ENCODE results near the gene ZFHX3. TPM values are rescaled to one million over a fixed set of nuclear protein-coding genes. Genes with fewer than 3 reads are reported as not detected.
"Not testable (repeated sequence)": the region's sequence is repeated elsewhere in the genome, so short reads cannot be mapped to it uniquely, and the experiment has no call there.

The ZFHX3 gene
- total RNA-seq, 2 donors from 2014 or later: 0.50 to 0.78 TPM

GRCh38 chr16:73009710-73010109 is 38.2 kb downstream of the ZFHX3 start:
- ATAC-seq; H3K27me3 Mint-ChIP-seq; H3K27ac Mint-ChIP-seq; H3K36me3 Mint-ChIP-seq; H3K4me1 Mint-ChIP-seq (ENCODE audit: low read depth in 2 of 2); H3K9me3 Mint-ChIP-seq; H3K4me3 Mint-ChIP-seq; DNase-seq (ENCODE audit: low spot score): not testable (repeated sequence)

GRCh38 chr16:73006026-73006425 is 41.9 kb downstream of the ZFHX3 start:
- H3K9me3 Mint-ChIP-seq: no peaks in the 10 kb centered on the region
- no peak overlapping the region for H3K27ac Mint-ChIP-seq
- H3K4me1 Mint-ChIP-seq (ENCODE audit: low read depth in 2 of 2): no peaks in the 10 kb centered on the region
- H3K27me3 Mint-ChIP-seq: no peaks in the 10 kb centered on the region
- ATAC-seq: no peak
- no peak overlapping the region for H3K4me3 Mint-ChIP-seq
- no peaks in the 10 kb centered on the region for H3K36me3 Mint-ChIP-seq
- DNase-seq (ENCODE audit: low spot score): no peak

- Mint-ChIP-seq H3K9me3 (no peaks in the 10 kb centered on the region), H3K4me3 (no peak overlapping the region), H3K27me3 (no peaks in the 10 kb centered on the region), H3K36me3 (no peaks in the 10 kb centered on the region), H3K27ac (no peak overlapping the region), H3K4me1 (ENCODE audit: low read depth in 2 of 2) (peaks cover 0 to 4% of the 10 kb centered on the region in 2 donors)
- DNase-seq (ENCODE audit: low spot score): no peak
- ATAC-seq: no peak
These were observed 45.1 kb downstream of the ZFHX3 start for GRCh38 chr16:73002866-73003265.

GRCh38 chr16:73000907-73001521 is 46.9 kb downstream of the ZFHX3 start:
- Mint-ChIP-seq H3K36me3 (no peaks in the 10 kb centered on the region), H3K27ac (no peak overlapping the region), H3K9me3 (no peaks in the 10 kb centered on the region), H3K4me1 (ENCODE audit: low read depth in 2 of 2) (peaks cover 0 to 8% of the 10 kb centered on the region in 2 donors), H3K4me3 (no peak overlapping the region), H3K27me3 (no peaks in the 10 kb centered on the region)
- DNase-seq (ENCODE audit: low spot score) (no peak), ATAC-seq (no peak)

- ATAC-seq (no peak), DNase-seq (ENCODE audit: low spot score) (no peak)
- Mint-ChIP-seq H3K4me3 (no peak overlapping the region), H3K4me1 (ENCODE audit: low read depth in 2 of 2) (peaks cover 0 to 10% of the 10 kb centered on the region in 2 donors), H3K27ac (no peak overlapping the region), H3K27me3 (no peaks in the 10 kb centered on the region), H3K36me3 (no peaks in the 10 kb centered on the region), H3K9me3 (no peaks in the 10 kb centered on the region)
These were observed 47.7 kb downstream of the ZFHX3 start for GRCh38 chr16:73000020-73000906.

- H3K9me3 Mint-ChIP-seq: no peaks in the 10 kb centered on the region
- H3K27me3 Mint-ChIP-seq: no peaks in the 10 kb centered on the region
- DNase-seq (ENCODE audit: low spot score): no peak
- ATAC-seq: no peak
- H3K4me3 Mint-ChIP-seq: no peak overlapping the region
- no peak overlapping the region for H3K27ac Mint-ChIP-seq
- H3K4me1 Mint-ChIP-seq (ENCODE audit: low read depth in 2 of 2): peaks cover 0 to 10% of the 10 kb centered on the region in 2 donors
- H3K36me3 Mint-ChIP-seq: no peaks in the 10 kb centered on the region
These were observed 48.3 kb downstream of the ZFHX3 start for GRCh38 chr16:72999541-73000019.

GRCh38 chr16:72997141-72997542 is 50.8 kb downstream of the ZFHX3 start:
- Mint-ChIP-seq H3K36me3 (no peaks in the 10 kb centered on the region), H3K27ac (no peak overlapping the region), H3K9me3 (no peaks in the 10 kb centered on the region), H3K27me3 (no peaks in the 10 kb centered on the region), H3K4me1 (ENCODE audit: low read depth in 2 of 2) (peaks cover 0 to 17% of the 10 kb centered on the region in 2 donors), H3K4me3 (no peak overlapping the region)
- peak in 1 of 2 donors; percentile 63 for ATAC-seq
- DNase-seq (ENCODE audit: low spot score): no peak

GRCh38 chr16:72996291-72997062 is 51.5 kb downstream of the ZFHX3 start:
- no peak for ATAC-seq
- no peaks in the 10 kb centered on the region for H3K9me3 Mint-ChIP-seq
- no peaks in the 10 kb centered on the region for H3K36me3 Mint-ChIP-seq
- no peaks in the 10 kb centered on the region for H3K27me3 Mint-ChIP-seq
- H3K27ac Mint-ChIP-seq: no peak overlapping the region
- DNase-seq (ENCODE audit: low spot score): no peak
- peaks cover 0 to 18% of the 10 kb centered on the region in 2 donors for H3K4me1 Mint-ChIP-seq (ENCODE audit: low read depth in 2 of 2)
- no peak overlapping the region for H3K4me3 Mint-ChIP-seq

GRCh38 chr16:72995882-72996270 is 52.1 kb downstream of the ZFHX3 start:
- H3K4me1 Mint-ChIP-seq (ENCODE audit: low read depth in 2 of 2): peaks cover 0 to 18% of the 10 kb centered on the region in 2 donors
- ATAC-seq; H3K9me3 Mint-ChIP-seq; H3K36me3 Mint-ChIP-seq; H3K4me3 Mint-ChIP-seq; H3K27me3 Mint-ChIP-seq; H3K27ac Mint-ChIP-seq; DNase-seq (ENCODE audit: low spot score): not testable (repeated sequence)

GRCh38 chr16:72995151-72995881 is 52.6 kb downstream of the ZFHX3 start:
- ATAC-seq: no peak

GRCh38 chr16:72992142-72992601 is 55.8 kb downstream of the ZFHX3 start:
- H3K4me1 Mint-ChIP-seq (ENCODE audit: low read depth in 2 of 2): peaks cover 0 to 12% of the 10 kb centered on the region in 2 donors
- no peaks in the 10 kb centered on the region for H3K36me3 Mint-ChIP-seq
- H3K9me3 Mint-ChIP-seq: no peaks in the 10 kb centered on the region
- ATAC-seq: no peak
- H3K27ac Mint-ChIP-seq: no peak overlapping the region
- no peak overlapping the region for H3K4me3 Mint-ChIP-seq
- no peaks in the 10 kb centered on the region for H3K27me3 Mint-ChIP-seq
- DNase-seq (ENCODE audit: low spot score): no peak

More at GRCh38 chr16:72995151-72995881, 52.6 kb downstream of the ZFHX3 start:
- DNase-seq (ENCODE audit: low spot score): no peak
- no peak overlapping the region for H3K4me3 Mint-ChIP-seq
- H3K36me3 Mint-ChIP-seq: no peaks in the 10 kb centered on the region
- H3K27ac Mint-ChIP-seq: no peak overlapping the region
- H3K9me3 Mint-ChIP-seq: no peaks in the 10 kb centered on the region
- no peaks in the 10 kb centered on the region for H3K27me3 Mint-ChIP-seq
- H3K4me1 Mint-ChIP-seq (ENCODE audit: low read depth in 2 of 2): peaks cover 0 to 14% of the 10 kb centered on the region in 2 donors

- no peak overlapping the region for H3K27ac Mint-ChIP-seq
- no peaks in the 10 kb centered on the region for H3K36me3 Mint-ChIP-seq
- H3K27me3 Mint-ChIP-seq: no peaks in the 10 kb centered on the region
- ATAC-seq (no peak), DNase-seq (ENCODE audit: low spot score) (no peak)
- no peaks in the 10 kb centered on the region for H3K9me3 Mint-ChIP-seq
- peaks cover 0 to 10% of the 10 kb centered on the region in 2 donors for H3K4me1 Mint-ChIP-seq (ENCODE audit: low read depth in 2 of 2)
- no peak overlapping the region for H3K4me3 Mint-ChIP-seq
These were observed 56.3 kb downstream of the ZFHX3 start for GRCh38 chr16:72991644-72992043.

GRCh38 chr16:72991211-72991610 is 56.7 kb downstream of the ZFHX3 start:
- no peak for DNase-seq (ENCODE audit: low spot score)
- H3K27ac Mint-ChIP-seq: no peak overlapping the region
- H3K27me3 Mint-ChIP-seq: no peaks in the 10 kb centered on the region
- H3K9me3 Mint-ChIP-seq: no peaks in the 10 kb centered on the region
- no peak overlapping the region for H3K4me3 Mint-ChIP-seq
- no peaks in the 10 kb centered on the region for H3K36me3 Mint-ChIP-seq
- peaks cover 0 to 10% of the 10 kb centered on the region in 2 donors for H3K4me1 Mint-ChIP-seq (ENCODE audit: low read depth in 2 of 2)
- ATAC-seq: no peak
